G401 (cell line): ENCODE results near the gene SLC12A6. TPM values are rescaled to one million over a fixed set of nuclear protein-coding genes. Genes with fewer than 3 reads are reported as not detected.
"Not testable (repeated sequence)": the region's sequence is repeated elsewhere in the genome, so short reads cannot be mapped to it uniquely, and the experiment has no call there.

Experiments
- DNase-seq: peaks from one replicate; pipeline ENCODE4 v3.0.0-alpha.2; 2015; ENCODE audit warnings: low spot score
- in situ Hi-C: cut with HindIII; loops from 2 replicates; pipeline ENCODE4 v1.10.0; 2016; ENCODE audit warnings: low sequenced_read_pairs, mixed read lengths
- total RNA-seq: library from RNA; depleted of rRNA; stranded (reverse); fragments of >200 nt; shearing (Covaris generic); gene quantifications from 2 replicates; pipeline ENCODE4 v1.2.3, GENCODE V29; 2014

The SLC12A6 gene
- total RNA-seq, 1 experiment from 2014 or later: 3.4 TPM

GRCh38 chr15:34359416-34359815 lies 21.8 kb upstream of the SLC12A6 start:
- in situ Hi-C loops: no loop called here
- DNase-seq: no peak

DNA sequence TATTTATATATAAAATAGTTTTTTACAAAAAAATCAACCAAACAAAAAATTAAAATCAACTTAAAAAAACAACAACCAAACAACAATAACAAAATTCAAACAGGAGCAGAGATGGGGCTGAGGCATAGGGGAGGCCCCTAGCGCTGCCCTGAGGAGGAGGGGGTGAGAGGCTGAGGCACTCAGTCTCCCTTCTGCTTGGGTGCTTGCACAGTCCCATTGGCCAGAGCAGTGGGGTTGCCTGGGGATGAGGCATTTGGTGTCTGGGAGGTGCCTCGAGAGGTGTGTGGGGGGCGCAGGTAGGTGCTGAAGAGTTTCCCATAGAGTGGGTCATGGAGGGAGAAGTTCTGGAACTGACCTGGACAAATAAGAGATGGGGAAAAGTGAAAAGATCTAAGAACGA lies 21.4 kb upstream of the SLC12A6 start:
- in situ Hi-C loops: no loop called here
- DNase-seq: no peak

DNA sequence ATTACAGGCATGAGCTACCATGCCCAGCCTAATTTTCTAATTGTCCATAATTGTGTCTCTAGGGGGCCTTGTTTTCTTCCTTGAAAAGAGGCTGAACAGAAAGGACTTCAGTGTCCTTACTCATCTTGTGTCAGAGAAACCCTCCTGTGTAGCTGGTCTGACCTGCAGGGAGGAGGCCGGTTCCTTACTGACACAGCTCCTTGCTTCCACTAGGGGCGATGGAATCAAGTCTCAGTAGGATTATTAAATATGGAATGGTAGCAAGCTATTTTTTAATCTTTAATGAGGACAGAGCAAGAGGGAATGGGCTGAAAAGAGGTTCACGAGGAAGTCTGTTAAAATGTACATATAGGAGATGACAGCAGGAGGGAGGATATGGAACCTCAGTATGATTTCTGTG lies 20.8 kb upstream of the SLC12A6 start:
- in situ Hi-C loops: no loop called here
- DNase-seq: peak; percentile 49

- in situ Hi-C loops: no loop called here
- DNase-seq: no peak
These were observed 20.1 kb upstream of the SLC12A6 start for GRCh38 chr15:34357653-34358052.

- in situ Hi-C loops: no loop called here
- no peak for DNase-seq
These were observed 17.7 kb upstream of the SLC12A6 start for GRCh38 chr15:34355241-34355640.

DNA sequence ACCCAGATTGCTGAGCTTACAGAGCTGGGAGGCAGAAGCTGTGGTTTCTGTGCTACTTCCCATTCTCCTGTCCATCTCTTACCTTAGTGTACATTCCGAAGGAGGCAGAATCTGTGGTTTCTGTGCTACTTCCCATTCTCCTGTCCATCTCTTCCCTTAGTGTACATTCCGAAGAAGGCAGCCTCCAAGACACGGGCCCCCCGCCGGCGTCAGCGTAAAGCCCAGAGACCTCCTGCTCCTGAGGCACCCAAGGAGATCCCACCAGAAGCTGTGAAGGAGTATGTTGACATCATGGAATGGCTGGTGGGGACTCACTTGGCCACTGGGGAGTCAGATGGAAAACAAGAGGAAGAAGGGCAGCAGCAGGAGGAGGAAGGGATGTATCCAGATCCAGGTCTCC lies 16.7 kb upstream of the SLC12A6 start:
- in situ Hi-C loops: no loop called here
- DNase-seq: no peak

- no peak for DNase-seq
These were observed 16.0 kb upstream of the SLC12A6 start for GRCh38 chr15:34353627-34354026.

DNA sequence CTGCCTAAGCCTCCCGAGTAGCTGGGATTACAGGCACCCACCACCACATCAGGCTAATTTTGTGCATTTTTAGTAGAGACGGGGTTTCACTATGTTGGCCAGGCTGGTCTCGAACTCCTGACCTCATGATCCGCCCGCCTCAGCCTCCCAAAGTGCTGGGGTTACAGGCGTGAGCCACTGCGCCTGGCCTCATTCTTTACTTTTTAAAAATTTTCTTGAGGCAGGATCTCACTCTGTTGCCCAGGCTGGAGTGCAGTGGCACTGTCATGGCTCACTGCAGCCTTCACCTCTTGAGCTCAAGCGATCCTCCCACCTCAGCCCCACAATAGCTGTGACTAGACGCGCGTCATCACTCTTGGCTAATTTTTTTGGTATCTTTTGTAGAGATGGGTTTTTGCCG lies 15.4 kb upstream of the SLC12A6 start:
- in situ Hi-C loops, DNase-seq: not testable (repeated sequence)

More at GRCh38 chr15:34353627-34354026, 16.0 kb upstream of the SLC12A6 start:
- in situ Hi-C loops: no loop called here

DNA sequence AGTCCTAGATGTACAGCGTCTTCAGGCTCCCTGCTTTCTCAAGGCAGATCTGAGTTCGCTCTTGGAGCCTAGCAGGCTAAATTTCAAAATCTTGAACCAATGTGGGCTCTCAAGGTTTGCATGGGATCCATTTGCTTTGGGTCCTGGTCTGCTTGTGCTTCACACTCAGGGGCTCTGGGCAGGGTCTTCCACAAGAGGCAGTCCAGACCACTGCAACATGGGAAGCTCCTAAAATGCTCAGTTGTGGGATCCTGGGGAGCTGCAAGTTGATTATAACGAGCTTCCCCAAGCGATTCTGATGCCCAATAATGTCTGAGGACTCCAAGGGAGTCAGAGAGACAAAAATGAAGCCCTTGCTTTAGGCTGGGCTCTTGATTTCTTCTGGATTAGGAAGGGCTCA lies 12.2 kb upstream of the SLC12A6 start:
- DNase-seq: no peak
- in situ Hi-C loops: no loop called here

DNA sequence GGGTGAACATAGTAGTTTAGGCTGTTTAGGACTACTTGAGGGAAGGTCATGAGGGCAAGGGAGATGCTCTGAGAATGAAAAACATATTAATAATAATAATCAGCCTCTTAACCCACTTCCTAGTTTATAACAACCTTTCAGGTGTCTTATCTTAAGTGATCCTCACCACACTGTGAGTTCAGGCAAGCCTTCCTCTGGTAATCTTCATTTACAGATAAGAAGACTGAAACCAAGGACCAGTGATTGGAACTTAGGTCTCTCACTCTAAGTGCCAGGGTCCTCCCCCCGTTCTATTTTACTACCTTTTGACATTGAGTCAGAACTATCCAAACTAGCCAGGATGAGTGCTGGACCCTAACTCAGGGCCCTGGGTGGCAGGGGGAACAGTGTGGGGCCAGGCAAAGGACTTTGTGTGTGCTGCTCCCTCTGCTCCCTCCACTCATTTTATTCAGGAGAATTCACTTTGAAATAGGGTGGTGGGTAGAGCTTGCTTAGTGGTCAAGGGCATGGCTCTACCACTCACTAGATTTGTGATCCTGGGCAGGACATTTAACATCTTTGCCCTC lies 11.2 kb upstream of the SLC12A6 start:
- in situ Hi-C loops: no loop called here
- no peak for DNase-seq

- in situ Hi-C loops: no loop called here
- DNase-seq: no peak
These were observed 10.5 kb upstream of the SLC12A6 start for GRCh38 chr15:34347951-34348638.

GRCh38 chr15:34342737-34343575 lies 5.4 kb upstream of the SLC12A6 start, which contains the start of the genes NOP10 and NUTM1:
TSS of gene NOP10 (minus strand) at chr15:34343136. CDS start at chr15:34343073, 63 bp downstream.
TSS of gene NUTM1 (plus strand) at chr15:34343315. CDS start at chr15:34343697, 382 bp downstream.
- in situ Hi-C loops: no loop called here
- peak; percentile 93 for DNase-seq

DNA sequence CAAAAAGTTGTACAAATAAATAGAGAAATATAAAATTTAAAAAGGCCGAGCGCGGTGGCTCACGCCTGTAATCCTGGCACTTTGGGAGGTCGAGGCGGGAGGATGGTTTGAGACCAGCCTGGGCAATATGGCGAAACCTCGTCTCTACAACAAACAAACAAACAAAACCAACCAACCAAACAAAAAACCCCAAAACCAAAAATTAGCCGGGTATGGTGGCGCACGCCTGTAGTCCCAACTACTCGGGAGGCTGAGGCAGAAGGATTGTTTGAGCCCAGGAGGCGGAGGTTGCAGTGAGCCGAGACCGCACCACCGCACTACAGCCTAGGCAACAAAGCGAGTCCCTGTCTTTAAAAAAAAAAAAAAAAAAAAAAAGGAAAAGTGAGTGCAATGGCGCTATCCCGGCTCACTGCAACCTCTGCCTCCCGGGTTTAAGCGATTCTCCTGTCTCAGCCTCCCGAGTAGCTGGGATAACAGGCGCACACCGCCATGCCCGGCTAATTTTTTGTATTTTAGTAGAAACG lies 4.7 kb upstream of the SLC12A6 start:
- DNase-seq, in situ Hi-C loops: not testable (repeated sequence)

DNA sequence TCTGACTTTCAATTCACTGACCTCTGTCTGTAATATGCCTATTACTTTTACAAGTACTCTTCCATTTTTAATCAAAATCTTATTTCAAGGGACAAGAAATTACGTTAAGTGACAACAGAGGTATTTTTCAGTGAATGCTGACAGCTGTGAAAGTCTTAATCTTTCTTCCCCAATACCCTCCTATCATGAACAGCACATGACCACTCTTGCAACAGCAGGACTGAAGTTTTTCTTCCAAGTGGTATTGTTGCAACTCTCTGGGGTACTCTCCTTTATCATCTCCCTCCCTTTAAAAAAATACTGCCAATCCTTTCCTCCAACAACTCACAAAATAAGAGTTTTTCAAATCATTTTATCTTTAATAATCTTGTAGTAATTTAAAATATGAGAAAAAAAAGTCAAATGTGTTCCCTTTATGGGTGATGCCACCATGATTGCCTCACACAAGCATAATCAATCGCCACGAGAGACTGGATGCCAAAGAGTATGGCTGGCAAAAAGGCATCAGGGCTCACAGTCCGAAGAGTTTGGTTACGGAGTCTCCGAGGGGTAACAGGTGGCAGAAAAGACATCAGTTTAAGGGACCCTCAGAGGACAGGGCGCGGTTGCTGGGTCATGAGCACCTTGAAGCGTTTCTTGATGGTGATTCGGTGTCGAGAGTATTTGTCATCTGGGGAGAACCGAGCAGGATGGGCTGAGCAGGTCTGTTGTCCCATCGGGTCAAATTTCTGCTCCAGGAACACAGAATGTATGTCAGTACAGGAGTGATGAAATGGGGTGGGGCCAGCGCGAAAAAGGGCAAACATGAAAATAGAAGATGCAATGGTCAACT lies 4.0 kb upstream of the SLC12A6 start:
- in situ Hi-C loops: no loop called here
- DNase-seq: no peak

DNA sequence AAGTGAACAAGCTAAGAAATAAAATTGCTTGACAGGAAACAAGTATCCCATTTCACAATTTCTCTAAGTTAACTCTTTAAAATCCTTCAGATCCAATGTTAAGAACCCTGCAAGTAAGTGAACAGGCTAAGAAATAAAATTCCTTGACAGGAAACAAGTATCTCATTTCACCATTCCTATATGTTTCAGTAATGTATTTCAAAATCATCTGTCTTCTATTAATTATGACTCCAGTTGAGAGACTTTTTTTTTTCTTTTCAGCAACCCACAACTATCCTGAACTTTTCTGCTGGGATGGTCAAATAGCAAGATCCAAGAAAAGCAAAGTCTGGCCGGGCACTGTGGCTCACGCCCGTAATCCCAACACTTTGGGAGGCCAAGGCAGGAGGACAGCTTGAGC lies 2.4 kb upstream of the SLC12A6 start:
- in situ Hi-C loops: no loop called here
- DNase-seq: no peak

DNA sequence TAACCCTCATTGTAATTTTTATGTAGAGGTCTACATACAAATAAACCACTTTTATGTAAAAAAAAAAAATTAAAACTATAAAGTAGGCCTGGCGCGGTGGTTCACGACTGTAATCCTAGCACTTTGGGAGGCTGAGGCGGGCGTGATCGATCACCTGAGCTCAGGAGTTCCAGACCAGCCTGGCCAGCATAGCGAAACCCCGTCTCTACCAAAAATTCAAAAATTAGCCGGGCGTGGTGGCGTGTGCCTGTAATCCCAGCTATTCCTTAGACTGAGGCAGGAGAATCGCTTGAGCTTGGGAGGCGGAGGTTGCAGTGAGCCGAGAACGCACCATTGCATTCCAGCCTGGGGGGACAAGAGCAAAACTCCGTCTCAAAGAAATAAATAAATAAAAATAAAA lies 766 bp upstream of the SLC12A6 start:
- DNase-seq: no peak
- in situ Hi-C loops: no loop called here

- DNase-seq: peak; percentile 48
- in situ Hi-C loops: no loop called here
These were observed 507 bp downstream of the SLC12A6 start for GRCh38 chr15:34336991-34337556.

- in situ Hi-C loops: no loop called here
- no peak for DNase-seq
These were observed 1.2 kb downstream of the SLC12A6 start for GRCh38 chr15:34336231-34336990.
